NCI-H2107 treated with DMSO at 0.1 percent for 48 hours (cell line): ENCODE results near the gene RNF114.
"Not testable (repeated sequence)": the region's sequence is repeated elsewhere in the genome, so short reads cannot be mapped to it uniquely, and the experiment has no call there.

Experiments
- DNase-seq: peaks from one replicate; lab custom pipeline; 2025; ENCODE audit not compliant: unreplicated experiment; lab: John Stamatoyannopoulos, UW

Gene RNF114, protein sequence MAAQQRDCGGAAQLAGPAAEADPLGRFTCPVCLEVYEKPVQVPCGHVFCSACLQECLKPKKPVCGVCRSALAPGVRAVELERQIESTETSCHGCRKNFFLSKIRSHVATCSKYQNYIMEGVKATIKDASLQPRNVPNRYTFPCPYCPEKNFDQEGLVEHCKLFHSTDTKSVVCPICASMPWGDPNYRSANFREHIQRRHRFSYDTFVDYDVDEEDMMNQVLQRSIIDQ

GRCh38 chr20:49936153-49937026 is at the start of gene RNF114:
RNF114 (plus strand) TSS chr20:49936397; CDS start chr20:49936413, 16 bp downstream.
- peak; percentile 81 for DNase-seq

DNA sequence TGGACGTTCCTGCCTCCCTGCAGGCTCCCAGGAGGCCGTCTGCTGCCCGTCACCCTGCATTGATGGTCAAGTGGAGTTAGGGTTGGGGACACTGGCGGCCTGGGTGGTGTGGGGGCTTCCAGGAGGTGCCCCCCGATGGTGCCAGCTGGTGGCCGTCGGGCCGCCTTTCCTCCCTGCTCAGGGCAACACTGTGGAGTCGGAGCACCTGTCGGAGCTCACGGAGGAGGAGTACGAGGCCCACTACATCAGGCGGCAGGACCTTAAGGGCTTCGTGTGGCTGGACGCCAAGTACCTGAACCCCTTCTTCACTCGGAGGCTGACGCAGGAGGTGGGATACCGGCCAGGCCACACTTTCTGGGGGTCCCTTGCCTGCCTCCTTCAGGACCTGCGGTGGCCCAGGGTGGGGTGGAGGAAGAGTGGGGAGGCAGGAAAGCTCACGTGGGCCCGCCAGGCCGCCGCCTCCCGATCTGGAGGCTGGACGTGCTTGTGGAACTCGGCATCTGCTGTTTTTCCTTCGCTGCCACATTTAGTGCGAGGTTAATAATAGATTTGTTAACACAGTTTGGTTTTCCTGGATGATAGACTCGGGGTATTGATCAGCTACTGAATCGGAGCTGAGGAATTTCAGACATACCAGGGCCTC is 49.5 kb upstream of the RNF114 start:
- no peak for DNase-seq

DNA sequence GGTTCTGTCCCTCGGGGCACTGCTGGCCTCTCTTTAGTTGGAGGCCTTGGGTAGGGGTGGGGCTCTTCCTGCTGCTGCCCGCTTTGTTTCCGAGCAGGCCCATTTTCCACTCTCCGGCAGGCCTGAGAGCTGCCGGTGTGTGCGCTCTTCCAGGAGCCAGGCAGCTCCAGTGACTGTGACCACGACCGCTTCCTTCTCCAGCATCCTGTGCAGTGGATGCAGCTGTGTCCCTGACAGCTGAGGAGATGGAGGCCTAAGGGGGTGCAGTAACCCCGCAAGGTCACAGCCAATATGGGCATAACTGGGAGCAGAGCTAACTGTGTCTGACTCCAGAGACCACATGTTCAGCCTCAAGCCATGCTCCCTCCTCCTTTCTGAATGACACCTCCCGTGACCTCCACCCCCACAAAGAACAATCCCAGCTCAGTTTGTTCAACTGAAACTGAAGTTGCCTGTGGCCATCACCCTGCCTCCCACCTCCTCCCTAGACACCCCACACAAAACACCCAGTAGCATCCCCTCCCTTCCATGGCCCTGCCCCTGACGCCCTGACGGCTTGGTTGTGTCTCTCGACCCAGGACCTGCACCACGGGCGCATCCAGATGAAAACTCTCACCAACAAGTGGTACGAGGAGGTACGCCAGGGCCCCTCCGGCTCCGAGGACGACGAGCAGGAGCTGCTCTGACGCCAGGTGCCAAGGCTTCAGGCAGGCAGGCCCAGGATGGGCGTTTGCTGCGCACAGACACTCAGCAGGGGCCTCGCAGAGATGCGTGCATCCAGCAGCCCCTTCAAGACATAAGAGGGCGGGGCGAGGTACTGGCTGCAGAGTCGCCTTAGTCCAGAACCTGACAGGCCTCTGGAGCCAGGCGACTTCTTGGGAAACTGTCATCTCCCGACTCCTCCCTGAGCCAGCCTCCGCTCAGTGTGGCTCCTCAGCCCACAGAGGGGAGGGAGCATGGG is 48.7 kb upstream of the RNF114 start:
- no peak for DNase-seq

- peak; percentile 73 for DNase-seq
These were observed 47.8 kb upstream of the RNF114 start for GRCh38 chr20:49888212-49889000.

- DNase-seq, result no peak
These were observed 46.9 kb upstream of the RNF114 start for GRCh38 chr20:49889001-49889934.

DNA sequence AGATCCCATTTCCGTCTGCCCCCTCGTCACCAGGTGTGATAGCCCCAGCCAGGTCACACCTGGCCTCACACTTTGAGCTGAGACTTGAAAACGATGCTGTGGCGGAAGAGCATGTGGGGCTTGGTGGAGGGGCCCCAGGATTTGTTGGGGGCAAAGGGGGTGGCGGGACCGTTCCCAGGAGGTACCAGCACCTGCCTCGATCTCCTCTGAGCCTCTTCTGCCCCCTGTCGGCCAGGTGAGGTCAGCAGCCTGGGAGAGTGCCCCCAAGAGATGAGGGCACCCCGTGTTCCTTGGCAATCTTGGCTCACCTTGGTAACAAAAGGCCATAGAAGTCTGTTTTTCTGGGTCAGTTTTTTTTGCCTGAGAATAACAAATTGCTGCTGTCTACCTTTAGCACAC is 46.3 kb upstream of the RNF114 start:
- DNase-seq, result no peak

DNA sequence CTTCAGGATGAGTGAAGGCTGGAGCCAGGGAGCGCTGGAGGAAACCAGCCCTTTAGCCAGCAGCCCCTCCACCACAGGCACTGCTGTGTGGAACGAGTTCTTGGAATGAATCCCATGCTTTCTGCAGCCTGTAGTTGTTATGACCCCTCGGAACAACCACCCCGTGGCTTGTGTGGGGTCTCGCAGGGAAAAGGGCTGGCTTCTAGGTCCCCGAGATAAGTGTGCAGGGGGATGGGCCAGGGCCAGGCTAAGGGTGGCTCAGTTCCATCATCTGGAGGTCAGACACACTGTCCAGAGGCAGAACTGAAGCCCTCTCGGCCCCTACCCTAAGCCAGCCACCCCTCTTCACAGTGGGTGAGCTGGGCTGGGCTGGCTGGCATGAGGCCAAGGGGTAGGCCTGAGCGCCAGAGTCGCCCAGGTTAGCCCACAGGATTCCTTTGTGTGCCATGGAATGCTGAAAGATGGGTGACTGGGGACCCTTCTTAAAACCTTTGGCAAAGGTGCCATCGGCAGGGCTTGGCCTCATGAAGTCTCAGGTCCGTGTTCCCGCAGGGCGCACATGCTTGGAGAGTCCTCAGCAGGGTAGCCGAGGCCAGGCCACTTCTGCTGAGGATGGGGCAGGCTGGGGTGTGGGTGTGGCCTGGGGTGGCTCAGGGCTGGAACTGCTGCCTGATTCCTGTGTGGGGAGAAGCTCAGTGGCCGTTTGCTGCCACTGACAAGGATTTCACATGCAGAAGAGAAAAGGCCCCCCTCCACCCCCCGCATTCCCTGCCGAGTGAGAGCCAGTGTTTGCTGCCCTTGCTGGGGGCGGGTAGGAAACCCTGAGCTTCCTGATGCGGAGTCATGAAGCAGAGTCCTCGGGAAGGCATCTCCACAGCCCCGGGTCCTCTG is 45.5 kb upstream of the RNF114 start:
- no peak for DNase-seq

DNA sequence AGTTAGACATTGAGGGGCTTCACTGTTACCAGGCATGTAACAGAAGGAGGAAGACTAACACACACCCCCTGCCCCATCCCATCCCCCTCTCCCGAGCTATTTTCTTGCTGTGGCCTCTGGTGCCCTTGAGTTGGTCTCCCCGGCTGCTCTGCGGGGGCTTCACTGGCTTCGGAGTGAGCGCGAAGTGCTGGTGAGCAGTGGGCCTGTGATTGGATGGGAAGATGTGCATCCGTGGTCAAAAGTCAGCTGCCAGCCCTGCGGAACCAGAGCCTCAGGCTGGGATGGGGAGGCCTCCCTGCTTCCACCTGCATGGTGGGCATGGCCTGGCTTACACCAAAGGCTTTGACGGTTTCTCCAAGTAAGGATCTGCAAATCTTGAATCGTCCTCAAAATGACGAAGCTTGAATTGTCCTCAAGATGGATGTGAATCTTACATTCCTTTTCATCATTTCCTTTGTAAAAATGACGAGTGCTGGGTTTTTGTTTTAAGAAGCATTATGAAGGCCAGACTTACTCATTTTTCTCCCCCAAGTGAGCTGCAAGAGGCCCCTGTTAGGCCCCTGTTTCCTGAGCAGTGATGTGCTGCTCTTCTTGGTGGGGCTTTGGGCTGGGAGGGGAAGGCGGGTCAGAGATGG is 44.6 kb upstream of the RNF114 start:
- DNase-seq, result no peak

DNA sequence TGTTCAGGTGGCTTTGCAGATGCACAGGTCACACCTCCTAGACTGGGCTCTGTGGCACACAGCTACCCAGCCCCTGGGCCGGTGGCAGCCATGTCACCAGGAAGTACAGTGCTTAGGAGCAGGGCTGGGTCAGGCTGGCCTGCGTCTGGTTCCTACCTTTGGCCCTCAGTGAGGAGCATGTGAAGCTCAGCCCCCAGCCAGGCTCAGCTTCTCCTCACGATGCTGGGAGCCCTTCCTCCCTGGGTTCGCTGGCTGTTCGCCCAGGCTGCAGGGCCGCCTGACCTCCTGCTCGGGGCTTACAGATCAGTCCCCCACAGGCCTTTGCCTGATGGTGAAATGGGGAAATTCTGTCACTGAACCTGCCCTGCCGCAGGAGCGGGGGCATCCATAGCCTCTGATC is 43.9 kb upstream of the RNF114 start:
- DNase-seq, result no peak

GRCh38 chr20:49892817-49893216 is 43.4 kb upstream of the RNF114 start:
- no peak for DNase-seq

- DNase-seq, result no peak
These were observed 42.7 kb upstream of the RNF114 start for GRCh38 chr20:49893242-49894072.

DNA sequence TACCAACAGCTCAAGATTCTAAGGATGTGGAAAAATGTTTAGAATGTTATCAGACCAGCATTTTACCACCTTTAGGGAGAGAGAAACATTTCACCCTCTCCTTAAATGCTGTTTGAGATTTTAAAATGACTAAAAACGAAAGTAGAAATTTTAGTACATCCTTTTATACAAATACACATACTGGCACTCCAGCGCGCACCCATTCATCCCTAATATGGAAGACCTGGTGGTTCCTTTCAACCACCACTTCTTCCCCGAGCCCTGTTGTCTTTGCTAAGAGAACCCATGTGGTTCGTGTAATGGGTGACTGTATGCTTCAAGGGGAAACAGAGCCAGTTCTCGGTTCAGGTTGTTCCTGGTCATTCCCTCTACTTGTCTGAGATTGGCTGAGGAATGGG is 42.1 kb upstream of the RNF114 start:
- no peak for DNase-seq

DNA sequence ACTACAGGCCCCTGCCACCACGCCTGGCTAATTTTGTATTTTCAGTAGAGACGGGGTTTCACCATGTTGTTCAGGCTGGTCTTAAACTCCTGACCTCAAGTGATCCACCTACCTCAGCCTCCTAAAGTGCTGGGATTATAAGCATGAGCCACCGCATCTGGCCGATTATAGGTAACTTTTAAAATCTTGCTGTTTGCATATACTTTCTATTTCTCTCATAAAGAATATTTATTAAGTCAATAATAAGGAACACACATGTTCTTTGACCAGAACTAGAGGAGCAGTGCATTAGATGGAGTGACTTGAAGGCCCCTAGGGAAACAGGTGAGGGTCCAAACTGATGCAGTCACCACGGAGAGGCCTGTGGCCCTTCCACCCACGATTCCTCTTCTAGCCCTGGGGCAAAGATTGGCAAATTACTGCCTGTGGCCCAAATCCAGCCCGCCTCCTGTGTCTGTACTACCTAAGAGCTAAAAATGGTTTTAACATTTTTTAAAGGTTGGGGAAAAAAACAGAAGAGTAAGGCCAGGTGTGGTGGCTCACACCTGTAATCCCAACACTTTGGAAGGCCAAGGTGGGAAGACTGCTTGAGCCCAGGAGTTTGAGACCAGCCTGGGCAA is 40.6 kb upstream of the RNF114 start:
- DNase-seq, result not testable (repeated sequence)

DNA sequence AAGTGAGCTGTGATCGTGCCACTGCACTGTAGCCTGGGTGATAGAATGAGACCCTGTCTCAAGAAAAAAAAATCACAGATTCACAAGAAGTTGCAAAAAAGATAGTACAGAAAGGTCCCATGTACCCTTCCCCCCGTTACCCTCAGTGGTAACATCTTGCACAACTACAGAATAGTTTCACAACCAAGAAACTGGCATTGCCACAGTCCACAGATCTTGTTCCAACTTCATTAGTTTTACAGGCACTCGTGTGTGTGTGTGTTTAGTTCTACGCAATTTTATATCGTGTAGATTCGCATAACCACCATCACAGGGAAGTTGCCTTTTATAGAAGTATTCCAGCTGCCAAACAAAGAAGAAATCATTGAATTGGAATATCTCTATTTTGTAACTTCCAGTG is 40.0 kb upstream of the RNF114 start:
- no peak for DNase-seq

DNA sequence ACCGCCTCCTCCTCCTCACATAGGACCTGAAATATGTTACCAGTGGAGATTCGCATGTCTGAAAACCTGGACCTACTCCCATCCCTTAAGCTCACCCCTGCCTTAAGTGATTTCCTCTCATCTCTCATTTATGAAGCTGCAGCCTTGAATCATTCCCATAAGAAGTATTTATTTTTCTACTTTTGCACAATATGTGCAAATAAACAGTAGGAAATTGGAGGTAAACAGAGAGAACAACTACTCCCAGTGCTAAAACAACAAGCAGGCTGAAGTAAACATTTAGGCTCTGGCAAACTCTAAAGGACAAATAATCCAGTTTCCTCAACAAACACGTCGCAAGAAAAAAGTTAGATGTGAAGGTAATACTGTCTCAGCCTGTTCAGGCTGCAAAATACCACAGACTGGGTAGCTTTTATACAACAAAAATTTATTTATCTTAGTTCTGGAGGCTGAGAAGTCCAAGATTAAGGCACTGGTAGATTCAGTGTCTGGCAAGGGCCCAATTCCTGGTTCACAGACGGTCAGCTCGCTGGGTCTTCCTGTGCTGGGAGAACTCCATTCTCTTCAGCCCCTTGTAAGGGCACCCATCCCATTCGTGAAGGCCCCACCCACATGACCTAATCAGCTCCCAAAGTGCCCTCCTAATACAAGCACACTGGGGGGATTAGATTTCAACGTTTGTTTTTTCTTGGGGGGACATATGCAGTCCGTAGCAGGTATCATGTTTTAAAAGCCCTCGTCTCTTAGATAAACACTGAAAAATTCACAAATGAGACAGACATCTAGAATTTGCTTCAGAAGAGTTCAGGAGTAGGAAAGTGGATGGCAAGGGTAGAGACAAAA is 36.4 kb upstream of the RNF114 start:
- DNase-seq, result no peak
